RCC 7860 (cell line): Measurements from ENCODE around the gene UBL7.
"Not testable (repeated sequence)": the region's sequence is repeated elsewhere in the genome, so short reads cannot be mapped to it uniquely, and the experiment has no call there.

ENCODE experiments used
- DNase-seq: peaks from one replicate; pipeline ENCODE4 v3.0.0-alpha.2; 2015; ENCODE audit warnings: low spot score
- FAIRE-seq: peaks from 2 replicates; lab custom pipeline; 2012; peaks lifted over from hg19 to GRCh38; lab: Jason Lieb, UNC

Gene UBL7

GRCh38 chr15:74464216-74464615 lies 3.3 kb upstream of the UBL7 start:
- FAIRE-seq = no peak
- DNase-seq = no peak

- DNase-seq = no peak
- no peak for FAIRE-seq
These were observed 2.7 kb upstream of the UBL7 start for GRCh38 chr15:74463634-74464033.

DNA sequence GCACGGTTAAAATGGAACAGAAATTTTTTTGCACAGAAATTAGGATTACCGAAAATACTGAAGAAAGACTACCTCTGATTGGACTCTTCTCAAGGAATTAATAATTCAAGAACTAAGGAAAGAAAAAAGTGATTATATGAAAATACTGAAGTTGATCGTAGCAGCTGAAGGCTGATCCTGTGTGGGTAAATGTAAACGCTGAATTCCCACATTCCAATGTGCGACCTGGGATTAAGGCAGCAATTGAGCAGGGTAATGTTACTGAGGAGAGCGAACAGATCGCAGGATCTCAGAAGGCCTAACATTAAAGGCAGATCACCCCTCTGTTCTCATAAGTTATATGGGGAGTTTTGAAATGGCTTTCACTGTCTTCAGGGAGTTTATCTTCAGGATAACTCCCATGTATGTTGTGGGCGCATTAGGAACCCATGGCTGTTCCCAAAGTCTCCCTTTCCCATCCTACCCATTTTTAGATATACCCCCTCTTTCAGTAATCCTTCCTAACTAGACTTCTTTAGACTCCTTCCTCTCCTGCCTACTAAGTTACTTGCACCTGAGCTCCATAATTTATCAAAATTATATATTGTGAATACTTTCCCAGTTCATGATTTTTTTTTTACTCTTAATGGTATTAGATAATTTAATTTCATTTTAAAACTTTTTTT lies 1.0 kb upstream of the UBL7 start:
- no peak for FAIRE-seq
- DNase-seq = peak; percentile 15

DNA sequence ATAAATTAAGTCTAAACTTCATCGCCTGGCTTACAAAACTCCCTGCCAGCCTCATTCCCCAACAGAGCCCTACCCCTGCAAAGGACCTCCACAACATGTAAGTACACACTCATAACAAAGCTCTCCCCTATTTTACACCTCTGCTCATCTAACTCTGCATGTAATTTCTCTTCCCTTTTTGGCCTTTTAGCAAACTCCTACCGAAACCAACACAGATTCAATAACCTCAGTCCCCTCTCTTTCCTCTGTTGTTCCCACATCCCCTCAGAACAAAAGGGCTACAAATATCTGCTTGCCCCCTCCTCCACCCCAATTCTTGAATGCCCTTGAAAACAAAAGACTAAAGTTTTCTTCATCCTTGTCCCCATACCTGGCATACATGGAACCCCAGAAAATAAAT lies 662 bp downstream of the UBL7 start:
- DNase-seq (no peak), FAIRE-seq (no peak)

DNA sequence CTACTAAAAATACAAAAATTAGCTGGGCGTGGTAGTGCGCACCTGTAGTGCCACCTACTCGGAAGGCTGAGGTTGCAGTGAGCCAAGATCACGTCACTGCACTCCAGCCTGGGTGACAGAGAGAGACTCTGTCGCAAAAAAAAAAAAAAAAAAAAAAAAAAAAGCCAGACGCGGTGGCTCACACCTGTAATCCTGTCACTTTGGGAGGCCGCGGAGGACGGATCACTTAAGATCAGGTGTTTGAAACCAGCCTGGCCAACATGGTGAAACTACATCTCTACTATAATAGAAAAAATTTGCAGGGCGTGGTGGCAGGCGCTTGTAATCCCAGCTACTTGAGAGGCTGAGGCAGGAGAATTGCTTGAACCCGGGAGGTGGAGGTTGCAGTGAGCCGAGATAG lies 1.2 kb downstream of the UBL7 start:
- not testable (repeated sequence) for DNase-seq, FAIRE-seq

- DNase-seq (no peak), FAIRE-seq (no peak)
These were observed 2.5 kb downstream of the UBL7 start for GRCh38 chr15:74458473-74458872.

DNA sequence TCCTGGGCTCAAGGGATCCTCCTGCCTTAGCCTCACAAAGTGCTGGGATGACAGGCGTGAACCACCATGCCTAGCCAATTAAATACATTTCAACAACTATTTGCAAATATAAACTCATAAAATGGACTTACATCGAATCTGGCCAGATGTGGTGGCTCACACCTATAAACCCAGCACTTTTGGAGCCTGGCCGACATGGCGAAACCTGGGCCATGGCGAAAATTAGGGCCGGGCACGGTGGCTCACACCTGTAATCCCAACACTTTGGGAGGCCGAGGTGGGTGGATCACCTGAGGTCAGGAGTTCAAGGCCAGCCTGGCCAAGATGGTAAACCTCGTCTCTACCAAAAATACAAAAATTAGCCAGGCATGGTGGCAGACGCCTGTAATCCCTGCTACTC lies 3.9 kb downstream of the UBL7 start:
- DNase-seq, FAIRE-seq: not testable (repeated sequence)

DNA sequence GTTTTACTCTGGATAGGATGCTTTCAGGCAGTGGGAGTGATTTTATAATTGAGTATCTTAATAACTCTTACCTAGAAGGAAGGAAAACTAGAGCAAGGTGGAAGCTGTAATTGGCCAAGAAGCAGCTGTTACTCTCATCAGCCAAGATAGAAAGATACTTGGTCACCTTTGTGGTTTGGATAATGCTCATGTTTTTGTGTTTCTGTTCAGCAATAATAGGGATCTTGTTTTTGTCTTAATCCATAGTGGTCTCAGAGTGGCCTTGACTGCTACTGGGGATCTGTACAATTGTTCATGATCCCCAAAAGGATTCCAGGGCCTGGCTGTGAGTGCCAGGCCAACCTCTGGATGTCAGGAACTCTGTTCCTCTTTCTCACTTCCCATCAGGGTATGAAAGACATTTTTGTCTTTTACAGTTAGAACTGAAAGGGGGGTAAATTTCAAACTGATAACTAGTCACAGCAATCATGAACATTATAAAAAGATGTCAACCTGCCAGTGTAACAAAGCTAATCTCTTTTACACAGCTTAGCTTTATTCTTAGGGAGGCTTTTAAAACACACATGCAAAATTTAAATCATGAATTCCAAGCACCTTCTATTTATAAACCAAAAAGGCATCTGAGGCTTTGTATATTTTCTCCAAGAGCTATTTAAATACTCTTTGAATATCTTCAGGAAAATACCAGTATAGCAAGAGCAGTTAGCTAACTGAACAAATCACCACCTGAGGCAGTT lies 6.0 kb downstream of the UBL7 start:
- DNase-seq (no peak), FAIRE-seq (no peak)

GRCh38 chr15:74453925-74454763 lies 6.8 kb downstream of the UBL7 start:
- no peak for FAIRE-seq

DNA sequence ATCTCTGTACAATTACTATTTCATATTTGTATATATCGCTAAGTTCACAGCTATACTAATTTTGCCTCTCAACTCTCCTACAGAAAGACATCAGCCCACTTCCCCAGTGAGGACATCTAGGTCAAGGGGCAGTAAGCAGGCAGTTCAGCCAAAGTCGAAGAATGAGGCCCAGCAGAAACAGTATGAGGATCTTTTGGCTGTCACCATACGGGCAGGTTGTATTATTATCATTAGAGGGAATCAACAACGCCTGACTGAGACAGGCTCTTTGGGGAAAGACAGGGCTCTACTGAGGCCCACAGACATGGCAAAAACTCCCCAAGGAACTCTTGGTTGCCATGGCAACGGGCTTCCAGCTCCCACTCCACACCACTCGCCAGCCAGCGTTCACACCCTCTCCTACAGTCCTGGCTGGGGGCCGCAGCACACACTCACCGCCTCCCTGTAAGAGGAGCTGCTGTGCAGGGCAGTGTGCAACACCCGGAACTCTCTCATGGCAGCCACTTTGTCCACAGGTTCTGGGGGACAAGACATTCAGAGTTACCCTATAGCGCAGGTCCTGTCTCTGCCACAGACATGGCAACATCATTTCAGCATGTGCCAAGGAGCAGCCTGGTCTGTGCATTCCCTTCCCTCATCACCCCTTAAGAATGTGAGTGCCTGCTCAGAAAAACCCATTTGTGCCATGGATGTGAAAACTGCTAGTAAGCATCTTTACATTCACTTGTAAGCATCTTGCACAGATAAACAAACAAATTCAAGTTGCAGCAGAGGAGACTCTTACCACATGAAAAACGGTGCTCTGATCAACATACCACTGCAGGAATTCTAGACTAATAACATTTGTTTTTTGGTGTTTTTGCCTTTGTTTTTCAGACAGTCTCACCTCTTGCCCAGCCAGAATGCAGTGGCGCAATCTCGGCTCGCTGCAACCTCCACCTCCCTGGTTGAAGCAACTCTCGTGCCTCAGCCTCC lies 8.8 kb downstream of the UBL7 start:
- FAIRE-seq (no peak), DNase-seq (no peak)

More at GRCh38 chr15:74453925-74454763, 6.8 kb downstream of the UBL7 start:
- no peak for DNase-seq

DNA sequence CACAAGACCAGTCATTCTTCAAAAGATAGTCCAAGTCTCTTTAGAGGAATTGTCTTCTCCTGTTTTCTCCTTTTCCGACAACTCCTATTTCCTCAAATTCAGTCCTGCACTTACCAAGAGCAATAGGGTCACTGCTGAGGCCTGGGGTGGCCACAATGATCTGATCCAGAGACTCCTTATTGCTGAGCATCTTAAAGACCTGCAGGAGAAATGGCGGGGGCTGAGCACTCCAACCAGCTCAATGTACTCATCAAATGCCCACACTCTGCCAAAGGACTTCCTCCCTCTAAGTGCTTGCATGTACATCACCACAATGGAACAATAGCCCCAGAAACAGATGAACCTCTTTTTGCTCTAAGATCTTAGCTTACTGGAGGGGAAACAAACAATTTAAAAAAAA lies 9.6 kb downstream of the UBL7 start:
- DNase-seq (no peak), FAIRE-seq (no peak)

- DNase-seq = no peak
- FAIRE-seq = no peak
These were observed 11.2 kb downstream of the UBL7 start for GRCh38 chr15:74449643-74450205.

DNA sequence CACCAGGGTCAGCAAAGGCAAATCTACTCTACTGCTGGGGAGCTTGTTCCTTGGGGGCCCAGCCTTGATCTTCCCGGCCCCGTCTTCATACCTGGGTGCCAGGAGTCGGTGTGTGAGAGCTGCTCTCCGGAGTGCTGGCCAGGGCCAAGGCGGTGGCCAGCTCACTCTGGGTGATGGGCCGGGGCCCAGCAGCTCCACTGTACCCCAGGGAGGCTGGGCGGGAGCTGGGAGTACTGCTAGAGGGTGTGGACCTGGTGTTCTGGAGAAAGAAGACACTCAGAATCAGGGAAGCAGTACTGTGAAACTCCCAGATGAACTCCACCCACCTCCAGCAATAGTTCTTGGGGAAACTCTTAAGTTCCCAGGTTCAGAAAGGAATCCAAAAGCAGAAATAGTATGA lies 11.9 kb downstream of the UBL7 start:
- DNase-seq (no peak), FAIRE-seq (no peak)

DNA sequence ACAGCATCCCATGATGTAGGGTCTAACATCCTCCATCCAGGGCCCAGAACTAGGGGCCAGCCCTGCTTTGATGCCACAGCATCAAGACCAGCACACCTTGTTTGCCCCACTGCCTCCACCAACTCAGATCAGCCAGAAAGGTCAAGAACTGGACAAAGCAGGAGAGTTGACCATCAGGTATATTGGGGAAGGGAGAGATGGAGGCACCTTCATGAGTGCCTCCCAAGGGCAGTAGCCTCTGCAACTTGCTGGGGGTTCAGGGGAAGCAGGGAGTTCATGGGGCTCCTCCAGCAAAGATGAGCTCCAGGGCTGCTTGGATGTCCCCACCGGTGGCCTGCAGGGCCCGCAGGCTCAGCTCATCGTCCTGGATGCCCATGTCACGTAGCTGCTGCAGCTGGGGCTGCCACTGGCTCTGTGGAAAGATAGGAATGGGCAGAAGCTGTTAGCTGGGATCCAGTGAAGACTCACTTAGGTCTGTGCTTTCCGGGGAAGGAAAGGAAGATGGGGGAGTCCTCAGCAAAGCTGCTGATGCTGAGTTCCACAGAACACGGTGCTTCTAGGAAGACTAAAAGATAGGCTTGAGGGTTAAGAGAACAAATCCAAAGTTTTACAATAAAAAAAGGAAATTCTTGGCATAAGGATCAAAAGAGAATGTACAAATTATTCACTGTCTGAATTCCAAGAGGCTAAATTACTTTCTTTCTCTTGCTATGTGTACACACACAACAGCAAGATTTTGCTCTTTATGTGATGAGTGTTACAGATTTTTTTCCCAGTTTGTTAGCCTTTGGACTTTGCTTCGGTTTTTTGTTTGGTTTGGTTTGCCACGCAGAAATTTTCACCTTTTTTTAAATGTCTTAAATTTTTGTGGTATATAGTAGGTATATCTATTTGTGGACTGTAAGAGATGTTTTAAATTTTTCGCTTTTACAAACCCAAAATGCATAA lies 14.9 kb downstream of the UBL7 start:
- FAIRE-seq (no peak), DNase-seq (no peak)

GRCh38 chr15:74444106-74445062 lies 16.6 kb downstream of the UBL7 start:
- DNase-seq (no peak), FAIRE-seq (no peak)

- DNase-seq (no peak), FAIRE-seq (no peak)
These were observed 17.7 kb downstream of the UBL7 start for GRCh38 chr15:74443100-74443909.

DNA sequence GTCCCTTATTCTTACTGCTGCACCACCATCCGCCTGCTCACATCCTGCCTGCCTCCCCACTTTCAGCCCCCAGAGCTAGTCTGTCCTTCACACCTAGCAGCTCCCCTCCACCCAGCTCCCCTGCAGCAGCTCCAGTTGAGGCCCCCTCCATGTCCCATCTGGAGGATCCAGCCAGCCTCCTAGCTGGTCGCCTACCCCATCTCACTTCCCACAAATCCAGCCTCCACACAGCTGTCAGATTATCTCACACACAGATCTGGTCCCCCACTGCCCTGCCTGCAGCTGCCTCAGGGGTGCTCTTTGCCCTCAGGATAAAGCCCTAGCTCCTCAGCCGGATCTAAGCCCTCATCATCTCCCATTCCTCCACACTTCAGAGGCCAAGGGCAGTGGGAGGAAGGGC lies 18.4 kb downstream of the UBL7 start:
- DNase-seq (no peak), FAIRE-seq (no peak)
